ENCODE data around the gene MYH9.

The MYH9 gene

GRCh38 chr22:36243986-36244385 lies 143.8 kb downstream of the MYH9 start:
- Mint-ChIP-seq H3K9me3 (no peaks in the 10 kb centered on the region), H3K27me3 (no peaks in the 10 kb centered on the region), H3K27ac (no peak overlapping the region), H3K4me3 (no peak overlapping the region), H3K4me1 (ENCODE audit: low read depth) (peaks cover 23% of the 10 kb centered on the region), H3K36me3 (ENCODE audit: low read depth) (peaks cover 7% of the 10 kb centered on the region)

GRCh38 chr22:36239401-36240171 lies 148.2 kb downstream of the MYH9 start, which contains the start of gene APOL2:
TSS of gene APOL2 (minus strand) at chr22:36239527. CDS start at chr22:36233162, 6,365 bp downstream.
- Mint-ChIP-seq H3K4me1 (ENCODE audit: low read depth) (peaks cover 62% of the 10 kb centered on the region), H3K9me3 (no peaks in the 10 kb centered on the region), H3K4me3 (peak within 1 kb of the TSS; percentile 94), H3K27ac (peak within 1 kb of the TSS; percentile 94), H3K36me3 (ENCODE audit: low read depth) (peaks cover 39% of the 10 kb centered on the region), H3K27me3 (no peaks in the 10 kb centered on the region)

DNA sequence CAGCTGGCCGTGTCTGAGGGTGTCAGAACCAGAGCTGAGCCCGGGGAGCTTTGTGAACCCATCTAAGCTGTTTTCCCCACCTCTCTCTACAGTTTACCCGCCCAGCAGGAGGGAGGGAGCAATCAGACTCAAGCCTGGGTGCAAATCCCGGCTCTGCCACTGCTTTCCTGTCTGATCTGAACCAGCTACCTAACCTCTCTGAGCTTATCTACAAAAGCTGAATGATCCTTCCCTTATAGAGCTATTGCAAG lies 148.7 kb downstream of the MYH9 start:
- Mint-ChIP-seq H3K9me3 (no peaks in the 10 kb centered on the region), H3K27me3 (no peaks in the 10 kb centered on the region), H3K36me3 (ENCODE audit: low read depth) (peaks cover 42% of the 10 kb centered on the region), H3K27ac (peak overlapping the region; percentile 94), H3K4me3 (peak overlapping the region; percentile 94), H3K4me1 (ENCODE audit: low read depth) (peaks cover 66% of the 10 kb centered on the region)

GRCh38 chr22:36238373-36239149 lies 149.2 kb downstream of the MYH9 start:
- Mint-ChIP-seq H3K4me3 (peak overlapping the region; percentile 94), H3K9me3 (no peaks in the 10 kb centered on the region), H3K27me3 (no peaks in the 10 kb centered on the region), H3K4me1 (ENCODE audit: low read depth) (peaks cover 66% of the 10 kb centered on the region), H3K36me3 (ENCODE audit: low read depth) (peaks cover 46% of the 10 kb centered on the region), H3K27ac (peak overlapping the region; percentile 94)

DNA sequence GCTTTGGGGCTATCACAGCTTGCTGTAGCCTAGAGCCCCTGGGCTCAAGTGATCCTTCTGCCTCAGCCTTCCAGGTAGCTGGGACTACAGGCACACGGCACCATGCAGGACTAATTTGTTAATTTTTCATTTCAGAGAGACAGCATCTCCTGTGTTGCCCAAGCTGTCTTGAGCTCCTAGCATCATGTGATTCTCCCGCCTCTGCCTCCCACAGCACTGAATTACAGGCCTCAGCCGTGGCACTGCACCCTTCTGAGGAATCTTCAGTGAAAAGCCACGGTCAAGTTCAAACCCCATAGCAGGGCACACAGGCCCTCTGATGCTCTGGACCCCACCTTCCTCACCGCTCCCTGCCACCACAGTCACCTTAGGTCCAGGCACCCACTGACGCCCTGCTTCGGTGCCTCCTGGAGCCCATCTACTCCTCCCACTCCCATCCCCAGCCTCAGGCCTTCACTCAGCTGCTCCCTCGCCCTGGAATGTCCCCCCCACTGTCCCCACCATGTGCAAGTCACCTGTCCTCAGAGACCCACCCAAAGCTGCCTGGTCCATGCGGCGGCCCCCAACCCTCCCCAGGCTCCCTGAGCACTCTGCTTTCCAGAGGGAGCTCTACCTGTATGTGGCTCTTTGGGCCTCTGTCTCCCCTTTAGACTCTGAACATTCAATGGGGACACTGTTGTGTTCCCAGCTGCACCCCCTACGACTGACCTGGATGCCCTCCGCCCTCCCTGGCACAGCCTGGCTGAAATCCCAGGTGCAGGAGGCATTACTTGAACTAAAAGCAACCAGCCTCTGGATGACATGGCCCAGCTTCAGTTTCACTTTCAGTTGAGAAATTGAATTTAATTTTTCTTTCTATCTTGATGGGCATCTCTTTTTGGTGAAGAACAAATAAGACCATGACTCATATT lies 150.1 kb downstream of the MYH9 start:
- H3K36me3 Mint-ChIP-seq (ENCODE audit: low read depth): peaks cover 50% of the 10 kb centered on the region
- peak overlapping the region; percentile 94 for H3K27ac Mint-ChIP-seq
- peak overlapping the region; percentile 94 for H3K4me3 Mint-ChIP-seq
- H3K9me3 Mint-ChIP-seq: no peaks in the 10 kb centered on the region
- H3K4me1 Mint-ChIP-seq (ENCODE audit: low read depth): peaks cover 66% of the 10 kb centered on the region
- no peaks in the 10 kb centered on the region for H3K27me3 Mint-ChIP-seq

DNA sequence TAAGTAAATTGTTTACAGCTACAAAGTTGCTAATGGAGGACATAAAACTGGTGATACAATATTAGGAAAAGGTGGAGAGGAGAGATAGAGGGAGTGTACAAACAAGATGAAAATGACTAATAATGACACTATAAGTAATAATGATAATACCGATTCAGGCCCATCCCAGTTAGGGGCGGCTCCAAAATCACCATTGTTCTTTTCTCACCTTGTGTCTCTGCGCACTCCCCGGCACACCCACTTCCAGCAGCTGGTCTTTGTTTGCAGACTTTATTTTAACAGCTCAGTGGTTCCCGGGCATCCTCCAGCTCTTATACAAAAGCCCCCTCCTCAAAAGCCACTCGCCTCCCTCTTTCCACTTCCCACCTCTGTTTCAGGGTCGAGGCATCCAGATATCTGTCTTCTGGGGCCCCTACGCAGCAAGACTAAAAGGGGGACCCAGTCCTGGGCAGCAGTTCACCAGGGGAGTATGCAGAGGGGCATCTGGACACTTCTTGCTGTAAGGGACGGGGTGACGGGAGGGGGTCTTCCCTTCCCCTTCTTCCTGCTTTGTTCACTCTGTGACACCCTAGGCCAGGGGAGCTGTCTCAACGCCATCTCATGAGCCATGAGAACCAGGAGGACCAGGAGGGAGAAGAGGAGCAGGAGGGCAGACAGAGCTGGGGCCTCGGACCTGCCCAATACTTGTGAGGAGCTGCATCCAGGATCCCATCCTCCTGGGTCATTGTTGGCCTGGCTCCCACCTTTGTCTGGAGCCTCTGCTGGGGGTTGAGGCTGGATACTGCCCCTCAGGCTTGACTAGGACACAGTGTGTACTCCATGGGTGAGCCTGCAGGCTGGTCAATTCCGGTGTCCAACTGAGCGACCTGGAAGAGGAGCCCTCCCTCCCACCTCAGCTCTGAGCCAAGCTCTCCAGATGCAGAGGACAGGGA lies 151.1 kb downstream of the MYH9 start:
- Mint-ChIP-seq H3K36me3 (ENCODE audit: low read depth) (peaks cover 54% of the 10 kb centered on the region), H3K27ac (no peak overlapping the region)

DNA sequence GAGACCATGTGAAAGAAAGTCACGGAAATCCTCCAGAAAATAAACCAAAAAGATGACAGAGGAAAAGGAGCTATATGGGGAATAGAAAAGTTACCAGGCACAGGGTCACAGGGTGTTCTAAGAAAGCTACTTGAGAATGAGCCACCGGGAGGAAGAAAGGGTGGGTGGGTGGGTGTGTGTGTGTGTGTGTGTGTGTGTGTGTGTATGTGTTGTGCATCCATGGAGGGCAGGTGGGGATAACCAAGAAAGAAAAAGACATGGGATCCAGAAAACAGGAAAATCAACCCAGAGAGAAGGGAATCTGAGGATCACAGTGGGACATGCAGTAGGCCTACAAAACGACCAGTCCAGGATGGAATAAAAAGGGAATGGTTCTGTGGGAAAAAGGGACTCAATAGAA lies 152.2 kb downstream of the MYH9 start:
- Mint-ChIP-seq H3K4me3 (peak overlapping the region; percentile 94), H3K27ac (peak overlapping the region; percentile 62), H3K36me3 (ENCODE audit: low read depth) (peaks cover 63% of the 10 kb centered on the region), H3K4me1 (ENCODE audit: low read depth) (peaks cover 62% of the 10 kb centered on the region), H3K9me3 (no peaks in the 10 kb centered on the region), H3K27me3 (no peaks in the 10 kb centered on the region)

More for the DNA sequence above, 151.1 kb downstream of the MYH9 start:
- Mint-ChIP-seq H3K27me3 (no peaks in the 10 kb centered on the region), H3K4me3 (peak overlapping the region; percentile 94), H3K9me3 (no peaks in the 10 kb centered on the region), H3K4me1 (ENCODE audit: low read depth) (peaks cover 68% of the 10 kb centered on the region)

DNA sequence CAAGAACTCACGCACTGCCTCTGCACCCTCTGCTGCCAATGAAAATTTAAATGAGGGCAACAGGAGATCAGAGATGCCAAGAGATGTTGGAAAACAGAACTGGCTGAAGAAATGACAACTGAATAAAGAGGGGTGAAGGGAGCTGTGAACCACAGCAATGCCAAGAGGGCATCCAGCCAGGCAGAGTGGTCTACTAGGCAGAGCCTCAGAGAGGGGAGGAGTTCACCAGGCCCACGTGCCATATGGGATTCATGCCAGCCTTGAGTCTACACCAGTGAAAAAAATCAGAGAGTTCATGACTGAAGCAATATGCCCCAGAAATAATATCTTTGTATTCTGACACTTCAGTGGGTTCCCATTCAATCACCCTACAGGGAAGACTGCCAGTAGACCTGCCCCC lies 152.8 kb downstream of the MYH9 start:
- Mint-ChIP-seq H3K27ac (peak overlapping the region; percentile 2), H3K9me3 (no peaks in the 10 kb centered on the region), H3K36me3 (ENCODE audit: low read depth) (peaks cover 63% of the 10 kb centered on the region), H3K27me3 (no peaks in the 10 kb centered on the region), H3K4me1 (ENCODE audit: low read depth) (peaks cover 55% of the 10 kb centered on the region), H3K4me3 (peak overlapping the region; percentile 94)

DNA sequence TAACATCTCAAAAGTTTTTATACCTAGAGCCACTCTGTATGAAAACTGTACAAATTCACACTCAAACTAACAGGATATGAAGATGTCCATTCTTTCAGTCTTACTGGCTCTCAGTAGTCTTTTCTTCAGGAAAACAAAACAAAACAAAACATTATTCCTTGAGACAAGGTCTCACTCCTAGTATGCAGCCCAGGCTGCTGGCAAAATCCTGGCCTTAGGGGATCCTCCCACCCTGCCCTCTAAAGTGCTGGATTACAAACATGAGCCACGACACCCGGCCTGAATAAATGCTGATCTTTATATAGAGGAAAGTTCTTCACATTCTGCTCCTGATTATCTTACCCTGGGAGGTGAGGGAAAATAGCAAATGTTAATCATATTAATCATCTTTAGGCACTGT lies 153.6 kb downstream of the MYH9 start:
- H3K27ac Mint-ChIP-seq: no peak overlapping the region
- peaks cover 67% of the 10 kb centered on the region for H3K36me3 Mint-ChIP-seq (ENCODE audit: low read depth)
- no peaks in the 10 kb centered on the region for H3K9me3 Mint-ChIP-seq
- no peaks in the 10 kb centered on the region for H3K27me3 Mint-ChIP-seq
- peaks cover 48% of the 10 kb centered on the region for H3K4me1 Mint-ChIP-seq (ENCODE audit: low read depth)
- H3K4me3 Mint-ChIP-seq: no peak overlapping the region

- Mint-ChIP-seq H3K4me1 (ENCODE audit: low read depth) (peaks cover 46% of the 10 kb centered on the region), H3K9me3 (no peaks in the 10 kb centered on the region), H3K27me3 (no peaks in the 10 kb centered on the region), H3K4me3 (no peak overlapping the region), H3K36me3 (ENCODE audit: low read depth) (peaks cover 70% of the 10 kb centered on the region), H3K27ac (no peak overlapping the region)
Measured at GRCh38 chr22:36233796-36234195, 154.0 kb downstream of the MYH9 start.

- Mint-ChIP-seq H3K4me3 (no peak overlapping the region), H3K27ac (no peak overlapping the region), H3K36me3 (ENCODE audit: low read depth) (peaks cover 71% of the 10 kb centered on the region), H3K27me3 (no peaks in the 10 kb centered on the region), H3K9me3 (no peaks in the 10 kb centered on the region), H3K4me1 (ENCODE audit: low read depth) (peaks cover 40% of the 10 kb centered on the region)
Measured at GRCh38 chr22:36232715-36233401, 154.9 kb downstream of the MYH9 start.
